ENCODE data around the gene DNAH2. TPM values are rescaled to one million over a fixed set of nuclear protein-coding genes. Genes with fewer than 3 reads are reported as not detected.

DNAH2 gene
- total and polyA plus RNA-seq, 9 donors, result 0.88 to 10.3 (median 2.5) TPM

DNA sequence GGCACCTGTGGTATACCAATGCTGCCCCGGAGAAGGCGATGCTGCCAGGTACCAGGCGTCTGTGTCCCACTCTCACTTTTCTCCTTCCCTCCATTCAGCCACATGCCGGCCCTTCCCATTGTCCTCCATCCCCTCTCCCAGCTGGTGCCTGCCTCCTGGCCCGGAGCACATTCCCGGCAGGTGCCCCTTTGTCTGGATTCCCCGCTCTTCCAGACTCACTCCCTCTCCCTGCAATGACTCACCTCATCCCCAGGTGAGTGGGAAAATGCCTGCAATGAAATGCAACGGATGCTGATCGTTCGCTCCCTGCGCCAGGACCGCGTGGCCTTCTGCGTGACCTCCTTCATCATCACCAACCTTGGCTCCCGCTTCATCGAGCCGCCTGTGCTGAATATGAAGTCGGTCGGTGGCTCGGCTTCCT is 106.0 kb downstream of the DNAH2 start:
- TF ChIP-seq EP300 (IDR thresholded peaks at IDR 0.05), result no peak
- TF ChIP-seq CTCF (IDR thresholded peaks at IDR 0.05), result no peak
- no peak for TF ChIP-seq POLR2A (IDR thresholded peaks at IDR 0.05)
- WGBS, 3 donors, result 86 to 90% (median 87%) methylated on average over 20 of the region's 20 CpGs
- Histone ChIP-seq H3K4me3 (no peak overlapping the region), H3K27ac (no peak overlapping the region), H3K4me1 (ENCODE audit: insufficient read depth) (no peaks in the 10 kb centered on the region), H3K27me3 (no peaks in the 10 kb centered on the region), H3K9me3 (no peaks in the 10 kb centered on the region), H3K36me3 (no peaks in the 10 kb centered on the region)
- DNase-seq, result no peak
- intact Hi-C loops (cut with DNase I), result loop anchor here in 3 of 4 donors (5.0 kb wide), 3 partner anchors 34 to 169 kb away; partner anchors contain the start of genes CYB5D1 (in 3 of the 3), NAA38 (in 3 of the 3) and TMEM88 (in 3 of the 3)

- H3K27me3 ChIP-seq, result no peaks in the 10 kb centered on the region
- no peaks in the 10 kb centered on the region for H3K4me1 ChIP-seq (ENCODE audit: insufficient read depth)
- no peaks in the 10 kb centered on the region for H3K36me3 ChIP-seq
- 86 to 90% (median 86%) methylated on average over 9 of the region's 9 CpGs for WGBS, 3 donors
- H3K4me3 ChIP-seq, result no peak overlapping the region
- no peaks in the 10 kb centered on the region for H3K9me3 ChIP-seq
- H3K27ac ChIP-seq, result no peak overlapping the region
- TF ChIP-seq CTCF (IDR thresholded peaks at IDR 0.05) (no peak), POLR2A (IDR thresholded peaks at IDR 0.05) (no peak), EP300 (IDR thresholded peaks at IDR 0.05) (no peak)
- intact Hi-C loops (cut with DNase I), result loop anchor here in 3 of 4 donors (5.0 kb wide), 3 partner anchors 33 to 168 kb away; partner anchors contain the start of genes CYB5D1 (in 3 of the 3), NAA38 (in 3 of the 3) and TMEM88 (in 3 of the 3)
- DNase-seq, result peak in 2 of 5 donors; percentile 29 to 48
Observed at GRCh38 chr17:7824021-7824924, 106.7 kb downstream of the DNAH2 start.

DNA sequence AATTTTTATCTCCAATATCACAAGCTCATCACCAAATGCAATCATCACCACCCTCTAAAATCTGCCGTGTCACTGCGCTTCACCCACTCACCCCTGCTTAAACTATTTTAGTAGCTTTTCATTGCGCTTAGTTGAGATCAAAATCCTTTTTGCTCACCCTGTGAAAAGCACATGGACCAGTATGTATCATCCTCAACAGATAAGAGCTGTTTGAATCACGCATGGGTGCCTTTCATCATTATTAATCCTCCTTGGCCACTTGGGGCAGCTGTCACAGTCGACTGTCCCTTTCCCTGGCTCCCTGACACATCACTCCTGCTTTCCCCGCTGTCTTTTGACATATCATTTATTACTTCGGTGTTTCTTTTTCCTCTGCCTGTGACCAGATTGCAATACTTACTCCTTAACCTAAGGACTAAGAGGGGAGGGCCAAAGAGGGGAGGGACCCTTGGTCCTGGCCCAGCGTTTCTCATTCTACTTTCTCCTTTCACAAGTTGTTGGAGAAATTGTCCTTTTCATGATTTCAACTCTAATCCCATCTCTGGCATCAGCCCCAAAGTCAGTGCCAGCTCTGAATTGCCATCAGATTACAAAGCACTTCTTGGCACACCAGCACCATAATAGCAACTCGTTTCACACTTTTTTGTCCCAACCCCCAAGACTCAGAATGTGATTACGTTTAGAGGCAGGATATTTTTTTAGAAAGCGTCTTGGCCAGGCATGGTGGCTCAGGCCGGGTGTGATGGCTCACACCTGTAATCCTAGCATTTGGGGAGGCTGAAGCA is 107.9 kb downstream of the DNAH2 start:
- intact Hi-C loops (cut with DNase I), result no loop called here
- TF ChIP-seq POLR2A (IDR thresholded peaks at IDR 0.05) (no peak), CTCF (IDR thresholded peaks at IDR 0.05) (no peak), EP300 (IDR thresholded peaks at IDR 0.05) (no peak)
- no peaks in the 10 kb centered on the region for H3K36me3 ChIP-seq
- no peak overlapping the region for H3K27ac ChIP-seq
- H3K9me3 ChIP-seq, result no peaks in the 10 kb centered on the region
- DNase-seq, result no peak
- WGBS, 3 donors, result 46 to 52% (median 49%) methylated on average over 12 of the region's 12 CpGs
- H3K4me3 ChIP-seq, result no peak overlapping the region
- H3K27me3 ChIP-seq, result no peaks in the 10 kb centered on the region
- no peaks in the 10 kb centered on the region for H3K4me1 ChIP-seq (ENCODE audit: insufficient read depth)

DNA sequence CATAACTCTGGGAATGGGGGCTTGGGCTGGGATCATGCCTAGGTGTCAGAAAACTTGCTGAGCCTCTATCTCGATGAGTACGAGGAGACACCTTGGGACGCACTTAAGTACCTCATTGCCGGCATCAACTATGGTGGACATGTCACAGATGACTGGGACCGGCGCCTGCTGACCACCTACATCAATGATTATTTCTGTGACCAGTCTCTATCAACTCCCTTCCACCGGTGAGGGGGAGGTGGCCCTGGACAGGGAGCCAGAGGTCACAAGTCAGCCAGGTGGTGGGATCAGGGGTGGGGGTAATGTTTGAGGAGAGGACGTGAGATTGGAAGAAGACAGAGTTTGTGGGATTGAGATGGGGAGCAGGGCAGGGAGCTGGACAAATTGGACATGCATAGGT is 113.1 kb downstream of the DNAH2 start:
- H3K27ac ChIP-seq, result no peak overlapping the region
- H3K36me3 ChIP-seq, result no peaks in the 10 kb centered on the region
- TF ChIP-seq EP300 (IDR thresholded peaks at IDR 0.05) (no peak), CTCF (IDR thresholded peaks at IDR 0.05) (no peak), POLR2A (IDR thresholded peaks at IDR 0.05) (no peak)
- no peaks in the 10 kb centered on the region for H3K27me3 ChIP-seq
- 77 to 86% (median 83%) methylated on average over 8 of the region's 8 CpGs for WGBS, 3 donors
- H3K9me3 ChIP-seq, result no peaks in the 10 kb centered on the region
- no peak overlapping the region for H3K4me3 ChIP-seq
- DNase-seq, result peak in 1 of 5 donors; percentile 39
- intact Hi-C loops (cut with DNase I), result loop anchor here in 1 of 4 donors (10.0 kb wide), 1 partner anchor 206 kb away; the partner anchor contains the start of gene SAT2
- H3K4me1 ChIP-seq (ENCODE audit: insufficient read depth), result peaks cover 7% of the 10 kb centered on the region
